Tibial artery (tissue), 4 donors: Measurements from ENCODE around the gene PSMA3.

Experiments used
- DNase-seq, 2 donors: peaks; one replicate each; pipeline ENCODE4 v3.0.0-alpha.2; 2019
- H3K27ac ChIP-seq, 2 donors: fragments of 200-600 bp; sonication (generic) in 1 of 2; 1 replicate in 1 of 2; 2 replicates in 1 of 2; pipeline ENCODE4 v1.5.1; 2018 to 2019; ENCODE audit warnings: mild to moderate bottlenecking in 1 of 2
- H3K27me3 ChIP-seq, 2 donors: fragments of 200-600 bp; sonication (generic) in 1 of 2; one replicate each; pipeline versions ENCODE4 v1.5.1 to v1.6.0; 2016 to 2019
- H3K36me3 ChIP-seq, 3 donors: fragments of 200-600 bp; sonication (generic) in 2 of 3; one replicate each; pipeline ENCODE4 v1.5.1; 2016 to 2019; ENCODE audit warnings: mild to moderate bottlenecking in 2 of 3
- H3K4me1 ChIP-seq, 4 donors: fragments of 200-600 bp; sonication (generic) in 2 of 4; 1 replicate in 3 of 4; 2 replicates in 1 of 4; pipeline ENCODE4 v1.5.1; 2016 to 2019
- H3K4me3 ChIP-seq, 2 donors: fragments of 200-600 bp; sonication (generic) in 1 of 2; 1 replicate in 1 of 2; 2 replicates in 1 of 2; pipeline ENCODE4 v1.5.1; 2018 to 2019; ENCODE audit warnings: mild to moderate bottlenecking in 2 of 2
- H3K9me3 ChIP-seq, 3 donors: fragments of 200-600 bp; sonication (generic) in 1 of 3; one replicate each; pipeline ENCODE4 v1.5.1; 2016 to 2019
- CTCF ChIP-seq, 2 experiments: fragments of 200-600 bp in 1 of 2; fragments of 450-650 bp in 1 of 2; IDR thresholded peaks; one replicate each; pipeline ENCODE4 v1.5.1; 2017 to 2019; ENCODE audit warnings: antibody characterized with exemption in 2 of 2, mild to moderate bottlenecking in 1 of 2, moderate library complexity in 1 of 2
- intact Hi-C: fragments of 100-400 bp; cut with DNase I; formaldehyde crosslinking; loops from one replicate; pipeline ENCODE4 v1.15.0; 2023; ENCODE audit warnings: low total_unique reads

PSMA3 gene

GRCh38 chr14:58315606-58316005, 71.0 kb downstream of the PSMA3 start:
- DNase-seq: no peak
- H3K27me3 ChIP-seq: no peaks in the 10 kb centered on the region
- H3K36me3 ChIP-seq: peaks cover 26 to 54% (median 30%) of the 10 kb centered on the region in 3 donors
- no peak for TF ChIP-seq CTCF (IDR thresholded peaks at IDR 0.05)
- no peaks in the 10 kb centered on the region for H3K4me1 ChIP-seq
- H3K27ac ChIP-seq: no peak overlapping the region
- H3K4me3 ChIP-seq: no peak overlapping the region
- no peaks in the 10 kb centered on the region for H3K9me3 ChIP-seq
- intact Hi-C loops: no loop called here
